DOHH2 (cell line): ENCODE results near the gene MOXD1.

ENCODE experiments used
- EZH2phosphoT487 ChIP-seq: fragments of 200-600 bp; sonication (generic); IDR thresholded peaks from 2 replicates; pipeline ENCODE4 v1.6.1; 2017; ENCODE audit warnings: borderline replicate concordance, mild to moderate bottlenecking, antibody characterized with exemption, low read length, moderate library complexity, mixed read lengths
- TF ChIP-seq, protein P1 (sequence below): fragments of 200-600 bp; sonication (generic); IDR thresholded peaks from one replicate; pipeline ENCODE4 v1.5.1; 2014; ENCODE audit warnings: antibody characterized with exemption, mild to moderate bottlenecking, low read depth, low read length; ENCODE audit not compliant: poor library complexity, severe bottlenecking

DNA sequence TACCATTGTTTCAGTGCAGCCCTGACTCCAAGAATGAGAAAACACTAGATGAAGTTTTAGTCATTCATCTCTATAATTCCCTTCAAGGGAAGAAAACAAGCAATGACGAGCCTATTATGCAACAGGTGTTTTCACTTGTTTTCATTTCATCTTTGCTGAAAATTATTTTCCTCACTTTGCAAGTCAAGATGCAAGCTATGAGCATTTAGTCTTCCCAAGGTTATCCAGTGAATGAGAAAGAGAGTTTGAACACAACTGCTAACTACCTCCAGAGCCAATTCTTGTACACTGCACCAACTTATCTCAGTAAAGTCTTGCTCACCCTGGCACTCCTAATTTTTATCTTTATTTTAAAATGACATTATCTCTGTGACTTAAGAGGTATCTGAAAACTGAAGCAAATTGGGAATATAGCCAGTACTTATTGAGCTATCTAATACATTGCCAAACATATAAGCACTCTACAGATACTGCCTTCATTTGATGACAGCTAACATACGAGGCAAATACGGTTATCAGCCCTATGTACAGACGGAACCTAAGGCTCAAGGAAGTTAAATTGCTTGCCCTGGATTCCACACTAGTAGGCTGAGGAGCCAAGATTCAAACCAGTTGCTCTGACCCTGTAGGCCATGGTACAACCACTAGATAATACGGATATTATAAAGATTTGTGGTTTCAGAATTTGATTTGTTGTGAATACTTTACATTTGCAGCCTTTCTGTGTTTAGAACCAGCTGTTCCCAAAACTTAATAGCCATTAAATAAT, 36.8 kb downstream of the MOXD1 start:
- TF ChIP-seq, protein P1, sequence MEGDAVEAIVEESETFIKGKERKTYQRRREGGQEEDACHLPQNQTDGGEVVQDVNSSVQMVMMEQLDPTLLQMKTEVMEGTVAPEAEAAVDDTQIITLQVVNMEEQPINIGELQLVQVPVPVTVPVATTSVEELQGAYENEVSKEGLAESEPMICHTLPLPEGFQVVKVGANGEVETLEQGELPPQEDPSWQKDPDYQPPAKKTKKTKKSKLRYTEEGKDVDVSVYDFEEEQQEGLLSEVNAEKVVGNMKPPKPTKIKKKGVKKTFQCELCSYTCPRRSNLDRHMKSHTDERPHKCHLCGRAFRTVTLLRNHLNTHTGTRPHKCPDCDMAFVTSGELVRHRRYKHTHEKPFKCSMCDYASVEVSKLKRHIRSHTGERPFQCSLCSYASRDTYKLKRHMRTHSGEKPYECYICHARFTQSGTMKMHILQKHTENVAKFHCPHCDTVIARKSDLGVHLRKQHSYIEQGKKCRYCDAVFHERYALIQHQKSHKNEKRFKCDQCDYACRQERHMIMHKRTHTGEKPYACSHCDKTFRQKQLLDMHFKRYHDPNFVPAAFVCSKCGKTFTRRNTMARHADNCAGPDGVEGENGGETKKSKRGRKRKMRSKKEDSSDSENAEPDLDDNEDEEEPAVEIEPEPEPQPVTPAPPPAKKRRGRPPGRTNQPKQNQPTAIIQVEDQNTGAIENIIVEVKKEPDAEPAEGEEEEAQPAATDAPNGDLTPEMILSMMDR = no peak
- no peak for TF ChIP-seq EZH2phosphoT487
